Measurements from ENCODE around the gene FAM221B. TPM values are rescaled to one million over a fixed set of nuclear protein-coding genes. Genes with fewer than 3 reads are reported as not detected.

Gene FAM221B
- total and polyA plus RNA-seq, 9 of the 15 experiments (the other 6 are each of a cell fraction or from before 2014, with no cell fraction given) = 0.01 TPM; not detected in 8

- Histone ChIP-seq H3K9me3 (replicated peaks; ENCODE audit: control insufficient read depth, insufficient read depth, low read depth, low read length) (no peaks in the 10 kb centered on the region), H3K27me3 (ENCODE audit: control insufficient read depth in 2 of 2, insufficient read depth in 2 of 2, low read length in 2 of 2) (peaks cover 0 to 34% of the 10 kb centered on the region in 2 experiments; a peak in 2 of 5 replicates), H3K4me2 (ENCODE audit: insufficient read depth, low read length) (no peak overlapping the region), H2AFZ (ENCODE audit: low read depth, low read length) (no peak overlapping the region), H3K79me2 (ENCODE audit: control insufficient read depth, insufficient read depth, low read length) (no peaks in the 10 kb centered on the region), H3K4me3 (no peak overlapping the region), H3K9me1 (ENCODE audit: control insufficient read depth, insufficient read depth, low read length) (no peaks in the 10 kb centered on the region), H3K27ac (ENCODE audit: extremely low read depth, low read depth, low read length) (no peak overlapping the region), H3K4me1 (replicated peaks in 1 of 2; ENCODE audit: control insufficient read depth in 2 of 2, insufficient read depth in 2 of 2, low read length in 2 of 2) (peaks cover 0 to 7% of the 10 kb centered on the region in 2 experiments; a peak in 1 of 5 replicates), H3K36me3 (ENCODE audit: control insufficient read depth, insufficient read depth, low read length) (no peaks in the 10 kb centered on the region), H3K9ac (ENCODE audit: insufficient read depth in 1 of 2, low read depth in 2 of 2, low read length in 2 of 2) (no peak overlapping the region), H4K20me1 (replicated peaks; ENCODE audit: control insufficient read depth, insufficient read depth, low read length) (no peaks in the 10 kb centered on the region)
- ChIA-PET POLR2A (interaction anchor here (0.8 kb wide), 1 partner anchor 26 kb away, joined by 3 read pairs; no protein-coding TSS in a partner anchor), CTCF (ENCODE audit: low intra/inter-chr PET ratio) (no interaction called here)
- in situ Hi-C loops (cut with MboI) = no loop called here
- DNase-seq (ENCODE audit: extremely low read depth in 1 of 4, low spot score in 3 of 4) (no peak), ATAC-seq (no peak), FAIRE-seq (no peak)
- WGBS (ENCODE audit: insufficient coverage, low coverage, missing lambda C conversion rate) = 14% methylated on average over 4 of the region's 5 CpGs
- intact Hi-C loops (cut with micrococcal nuclease) = no loop called here
- TF ChIP-seq GTF2E2 (tag; IDR thresholded peaks at IDR 0.05) (no peak), TAF7 (tag; IDR thresholded peaks at IDR 0.05) (no peak), MCM7 (IDR thresholded peaks at IDR 0.05) (no peak), E2F1 (CRISPR knock-in tag; IDR thresholded peaks at IDR 0.05) (no peak), ZNF707 (CRISPR knock-in tag; conservative IDR thresholded peaks at IDR 0.05) (no peak), TCFL5 (CRISPR knock-in tag; conservative IDR thresholded peaks at IDR 0.05) (no peak), SPI1 (IDR thresholded peaks at IDR 0.05; ENCODE audit: borderline replicate concordance, low read depth, low read length) (0 out of 2 replicates have a peak, but pooled peaks have one; percentile 22), MCM5 (IDR thresholded peaks at IDR 0.05; ENCODE audit: low read depth) (no peak), DMBX1 (CRISPR knock-in tag; IDR thresholded peaks at IDR 0.05; ENCODE audit: borderline replicate concordance) (no peak)
- no TSS peak for BruUV-seq (replicated peaks)
Measured at GRCh38 chr9:35839926-35840325, 11.4 kb upstream of the FAM221B start.

Measured in K562 (cell line).